Measurements from ENCODE around the gene ESRRG. TPM values are rescaled to one million over a fixed set of nuclear protein-coding genes. Genes with fewer than 3 reads are reported as not detected.

The ESRRG gene
- total RNA-seq = 0.06 and 0.13 TPM in 2 replicates

GRCh38 chr1:216723274-216723780 lies at the start of gene ESRRG:
Gene ESRRG (minus strand): TSS chr1:216723429. CDS start chr1:216723299, 130 bp downstream.

